Skin epidermis (tissue), 12 donors: ENCODE data around the gene GPN1.
"Not testable (repeated sequence)": the region's sequence is repeated elsewhere in the genome, so short reads cannot be mapped to it uniquely, and the experiment has no call there.

Experiments used
- H3K27ac ChIP-seq, 21 experiments: fragments of 200-600 bp; sonication (generic) in 11 of 21; one replicate each; pipeline ENCODE4 v1.5.0; 2020; ENCODE audit warnings: mild to moderate bottlenecking in 3 of 21, inconsistent platforms in 2 of 21, moderate library complexity in 2 of 21
- H3K4me3 ChIP-seq, 7 experiments: fragments of 200-600 bp; sonication (generic) in 2 of 7; one replicate each; pipeline ENCODE4 v1.5.0; 2020; ENCODE audit warnings: inconsistent platforms in 2 of 7, mild to moderate bottlenecking in 2 of 7, moderate library complexity in 1 of 7

Gene GPN1

GRCh38 chr2:27628767-27629709 lies at the start of gene GPN1, which contains the start of gene CCDC121:
Gene GPN1, plus strand, starts transcription at chr2:27629050. Its CDS starts 9 bp downstream, at chr2:27629059.
Gene CCDC121, minus strand, starts transcription at chr2:27629012. Its CDS starts 1,213 bp downstream, at chr2:27627799.
- Histone ChIP-seq H3K4me3 (peak within 1 kb of the TSS; percentile 59 to 92 (median 70)), H3K27ac (peak within 1 kb of the TSS in 20 of 21 experiments; percentile 49 to 94 (median 85))

- H3K4me3 ChIP-seq: no peak overlapping the region
- no peak overlapping the region for H3K27ac ChIP-seq
These were observed 47.3 kb upstream of the GPN1 start for GRCh38 chr2:27581417-27582128.

DNA sequence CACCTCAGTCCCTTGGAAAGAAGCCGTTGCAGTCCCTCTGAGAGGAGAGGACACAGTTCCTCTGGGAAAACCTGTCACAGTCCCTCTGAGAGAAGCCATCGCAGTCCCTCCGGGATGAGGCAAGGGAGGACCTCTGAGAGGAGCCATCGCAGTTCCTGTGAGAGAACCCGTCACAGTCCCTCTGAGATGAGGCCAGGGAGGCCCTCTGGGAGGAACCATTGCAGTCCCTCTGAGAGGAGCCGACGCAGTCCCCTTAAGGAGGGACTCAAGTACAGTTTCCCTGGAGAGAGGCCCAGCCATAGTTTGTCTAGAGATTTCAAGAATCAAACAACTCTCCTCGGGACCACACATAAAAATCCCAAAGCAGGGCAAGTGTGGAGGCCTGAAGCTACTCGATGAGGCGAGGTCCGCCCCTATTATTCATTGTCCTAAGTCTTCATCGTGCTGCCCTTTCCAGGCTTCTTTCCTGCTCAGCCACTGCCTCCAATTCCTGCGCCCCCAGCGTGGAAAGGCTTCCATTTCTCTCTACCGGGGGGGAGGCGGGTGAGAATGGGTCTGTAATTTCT lies 46.6 kb upstream of the GPN1 start:
- Histone ChIP-seq H3K4me3 (peak overlapping the region; percentile 41 to 70 (median 59)), H3K27ac (peak overlapping the region in 17 of 21 experiments; percentile 12 to 83 (median 69))

- H3K27ac ChIP-seq: peak within 1 kb of the TSS in 20 of 21 experiments; percentile 4 to 83 (median 67)
- H3K4me3 ChIP-seq: peak within 1 kb of the TSS; percentile 41 to 70 (median 59)
These were observed 46.0 kb upstream of the GPN1 start, which contains the start of gene ZNF512 for GRCh38 chr2:27582695-27583389. Gene ZNF512, plus strand, starts transcription at chr2:27583042. Its CDS starts 71 bp downstream, at chr2:27583113.

GRCh38 chr2:27583390-27583915 lies 45.4 kb upstream of the GPN1 start:
- peak overlapping the region in 20 of 21 experiments; percentile 4 to 83 (median 67) for H3K27ac ChIP-seq
- H3K4me3 ChIP-seq: peak overlapping the region; percentile 41 to 70 (median 59)

DNA sequence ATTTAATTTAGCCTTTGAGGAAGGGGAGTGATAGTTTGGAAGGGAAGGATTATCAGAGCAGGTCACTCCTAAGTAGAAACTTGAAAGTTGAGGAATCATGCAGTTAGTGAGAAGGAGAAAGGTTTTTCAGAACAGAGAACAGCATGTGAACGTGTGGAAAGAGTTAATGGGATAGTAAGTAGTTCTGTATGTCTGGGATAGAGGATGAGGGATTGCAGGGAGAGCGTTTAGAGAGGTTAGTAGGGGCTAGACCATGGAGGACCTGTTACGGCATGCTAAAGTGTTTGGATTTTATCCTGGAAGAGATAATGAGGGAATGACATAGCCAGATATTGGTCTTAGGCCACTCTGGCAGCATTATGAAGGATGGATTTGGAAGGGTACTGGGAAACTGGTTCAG lies 44.3 kb upstream of the GPN1 start:
- Histone ChIP-seq H3K27ac (no peak overlapping the region), H3K4me3 (no peak overlapping the region)

GRCh38 chr2:27587025-27587424 lies 41.8 kb upstream of the GPN1 start:
- Histone ChIP-seq H3K27ac (no peak overlapping the region), H3K4me3 (no peak overlapping the region)

- Histone ChIP-seq H3K4me3 (no peak overlapping the region), H3K27ac (no peak overlapping the region)
These were observed 40.5 kb upstream of the GPN1 start for GRCh38 chr2:27588308-27588707.

- Histone ChIP-seq H3K27ac (no peak overlapping the region), H3K4me3 (no peak overlapping the region)
These were observed 37.1 kb upstream of the GPN1 start for GRCh38 chr2:27591745-27592144.

DNA sequence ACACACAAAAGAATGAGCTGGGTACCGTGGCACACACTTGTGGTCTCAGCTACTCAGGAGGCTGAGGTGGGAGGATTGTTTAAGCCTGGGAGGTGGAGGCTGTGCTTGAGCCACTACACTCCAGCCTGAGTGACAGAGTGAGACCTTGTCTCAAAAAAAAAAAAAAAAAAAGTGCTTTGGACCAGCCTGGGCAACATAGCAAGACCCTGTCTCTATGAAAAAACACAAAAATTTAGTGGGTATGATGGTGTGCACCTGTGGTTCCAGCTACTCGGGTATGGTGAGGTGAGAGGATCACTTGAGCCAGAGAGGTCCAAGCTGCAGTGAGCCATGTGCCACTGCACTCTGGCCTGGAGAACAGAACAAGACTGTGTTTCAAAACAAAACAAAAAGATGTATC lies 35.6 kb upstream of the GPN1 start:
- Histone ChIP-seq H3K27ac (no peak overlapping the region), H3K4me3 (no peak overlapping the region)

DNA sequence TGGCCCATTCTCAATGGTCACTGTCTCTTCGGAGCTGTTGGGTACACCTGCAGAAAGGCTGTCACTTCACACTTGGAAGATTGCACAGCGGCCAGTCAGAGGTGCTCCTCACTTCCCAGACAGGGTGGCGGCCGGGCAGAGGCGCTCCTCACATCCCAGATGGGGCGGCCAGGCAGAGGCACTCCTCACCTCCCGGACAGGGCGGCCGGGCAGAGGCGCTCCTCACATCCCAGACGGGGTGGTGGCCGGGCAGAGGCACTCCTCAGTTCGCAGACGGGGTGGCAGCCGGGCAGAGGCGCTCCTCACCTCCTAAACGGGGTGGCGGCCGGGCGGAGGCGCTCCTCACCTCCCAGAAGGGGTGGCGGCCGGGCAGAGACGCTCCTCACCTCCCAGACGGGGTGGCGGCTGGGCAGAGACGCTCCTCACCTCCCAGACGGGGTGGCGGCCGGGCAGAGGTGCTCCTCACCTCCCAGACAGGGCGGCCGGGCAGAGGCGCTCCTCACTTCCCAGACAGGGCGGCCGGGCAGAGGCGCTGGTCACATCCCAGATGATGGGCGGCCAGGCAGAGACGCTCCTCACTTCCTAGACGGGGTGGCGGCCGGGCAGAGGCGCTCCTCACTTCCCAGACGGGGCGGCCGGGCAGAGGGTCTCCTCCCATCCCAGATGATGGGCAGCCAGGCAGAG lies 34.7 kb upstream of the GPN1 start:
- H3K27ac ChIP-seq, H3K4me3 ChIP-seq: not testable (repeated sequence)

GRCh38 chr2:27595412-27595811 lies 33.4 kb upstream of the GPN1 start:
- not testable (repeated sequence) for H3K27ac ChIP-seq, H3K4me3 ChIP-seq

DNA sequence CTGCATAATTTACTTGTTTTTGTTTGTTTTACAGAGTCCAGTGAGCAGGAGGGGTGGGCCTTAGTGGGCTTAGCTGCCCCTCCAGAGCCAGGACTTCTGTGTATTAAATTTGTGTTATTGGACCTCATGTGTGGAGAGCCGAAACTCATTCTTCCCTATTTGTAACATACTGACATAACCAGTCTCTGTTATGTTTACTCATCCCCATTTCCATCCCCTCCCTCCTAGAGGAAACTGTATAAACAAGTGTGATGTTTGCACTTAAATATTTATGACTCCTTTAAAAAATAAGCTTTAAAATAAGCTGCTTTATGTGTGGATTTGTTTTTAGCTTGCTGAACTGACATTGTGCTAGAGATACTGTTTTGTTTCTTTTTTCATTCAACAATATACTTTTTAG lies 32.2 kb upstream of the GPN1 start:
- no peak overlapping the region for H3K4me3 ChIP-seq
- no peak overlapping the region for H3K27ac ChIP-seq

GRCh38 chr2:27606611-27607010 lies 22.2 kb upstream of the GPN1 start:
- Histone ChIP-seq H3K4me3 (no peak overlapping the region), H3K27ac (no peak overlapping the region)

- Histone ChIP-seq H3K27ac (no peak overlapping the region), H3K4me3 (no peak overlapping the region)
These were observed 14.9 kb upstream of the GPN1 start for GRCh38 chr2:27613985-27614384.

GRCh38 chr2:27615316-27615715 lies 13.5 kb upstream of the GPN1 start:
- Histone ChIP-seq H3K27ac (no peak overlapping the region), H3K4me3 (no peak overlapping the region)

DNA sequence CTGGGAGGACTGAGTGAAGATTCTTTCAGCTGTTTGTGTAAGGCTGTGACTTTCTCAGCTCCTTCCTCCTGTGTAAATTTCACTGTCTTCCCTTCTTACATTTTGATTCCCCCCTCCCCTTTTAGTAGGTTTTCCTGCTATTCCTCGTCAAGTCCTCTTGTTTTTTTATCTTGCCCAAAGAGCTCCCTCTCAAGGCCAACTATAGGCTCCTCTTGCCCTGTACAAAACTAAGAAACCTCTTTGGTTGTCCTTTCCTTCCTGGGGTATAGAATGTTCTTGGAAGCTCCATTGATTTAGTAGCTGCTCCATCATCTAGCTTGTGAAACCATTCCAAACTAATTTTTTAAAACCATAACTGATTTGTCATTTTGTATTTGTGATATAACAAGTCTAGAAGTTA lies 7.3 kb upstream of the GPN1 start:
- Histone ChIP-seq H3K27ac (no peak overlapping the region), H3K4me3 (no peak overlapping the region)

DNA sequence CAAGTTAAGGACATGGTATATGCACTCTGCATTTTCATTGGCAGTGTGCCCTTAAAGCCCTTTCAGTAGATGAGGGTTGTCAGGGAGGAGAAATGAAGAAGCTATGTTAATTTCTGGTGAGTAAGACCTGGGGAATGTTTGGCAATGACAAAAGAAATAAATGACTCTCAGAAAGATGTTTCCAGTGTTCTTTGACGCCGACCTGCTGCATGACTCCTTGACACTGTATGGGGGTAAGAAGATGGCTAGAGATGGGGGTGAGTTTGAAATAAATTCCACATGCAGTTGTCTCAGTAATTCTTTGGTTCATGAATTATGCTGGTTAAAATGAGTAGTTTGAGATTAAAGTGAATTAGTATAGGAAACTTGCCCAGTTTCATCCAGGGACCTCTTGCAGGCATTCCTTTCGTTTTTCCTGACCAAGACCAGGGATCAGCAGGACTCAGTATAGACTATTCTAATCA lies 5.9 kb upstream of the GPN1 start:
- H3K4me3 ChIP-seq: no peak overlapping the region
- H3K27ac ChIP-seq: no peak overlapping the region

GRCh38 chr2:27624943-27625342 lies 3.9 kb upstream of the GPN1 start:
- Histone ChIP-seq H3K4me3 (no peak overlapping the region), H3K27ac (no peak overlapping the region)
